GM12878 (cell line): Measurements from ENCODE around the gene TOX2.

Experiments used
- FOXK2 ChIP-seq: fragments of 450-650 bp; IDR thresholded peaks from 2 replicates; pipeline ENCODE4 v1.6.1; 2017; ENCODE audit warnings: mild to moderate bottlenecking, moderate library complexity
- GABPA ChIP-seq: IDR thresholded peaks from 2 replicates; pipeline ENCODE4 v1.6.1; 2014; ENCODE audit warnings: antibody characterized with exemption, low read depth, mild to moderate bottlenecking, inconsistent platforms
- MYC ChIP-seq: IDR thresholded peaks from 2 replicates; pipeline ENCODE4 v1.6.1; 2011; ENCODE audit warnings: mild to moderate bottlenecking, low read length, moderate library complexity, inconsistent platforms; ENCODE audit not compliant: insufficient read depth, insufficient replicate concordance, insufficient read length, severe bottlenecking
- NFYB ChIP-seq: IDR thresholded peaks from 2 replicates; pipeline ENCODE4 v1.6.1; 2011; ENCODE audit warnings: low read depth, mild to moderate bottlenecking, low read length, improper control_type of control experiment, moderate library complexity; ENCODE audit not compliant: insufficient read depth
- POLR2A ChIP-seq: IDR thresholded peaks from 2 replicates; pipeline ENCODE4 v1.6.1; 2011; ENCODE audit warnings: low read depth, mild to moderate bottlenecking, low read length
- RAD21 ChIP-seq: IDR thresholded peaks from 2 replicates; pipeline ENCODE4 v1.6.1; 2011; ENCODE audit warnings: mild to moderate bottlenecking, low read depth, low read length, moderate library complexity; ENCODE audit not compliant: insufficient read depth
- SREBF1 ChIP-seq: IDR thresholded peaks from 2 replicates; pipeline ENCODE4 v1.6.1; 2012; ENCODE audit warnings: mild to moderate bottlenecking, low read length
- TARDBP ChIP-seq: IDR thresholded peaks from 2 replicates; pipeline ENCODE4 v1.6.1; 2016; ENCODE audit warnings: borderline replicate concordance
- TF ChIP-seq, protein P1 (sequence below): fragments of 450-650 bp; formaldehyde crosslinking; IDR thresholded peaks from 2 replicates; pipeline ENCODE4 v1.4.0; 2022; ENCODE audit warnings: mild to moderate bottlenecking, moderate library complexity
- TF ChIP-seq, protein P2 (sequence below), 3 experiments: IDR thresholded peaks in 2 of 3; conservative IDR thresholded peaks in 1 of 3; 2 replicates each; pipeline ENCODE4 v1.5.1; 2011; ENCODE audit warnings: low read depth in 3 of 3, low read length in 3 of 3, mild to moderate bottlenecking in 3 of 3, control low read depth in 2 of 3, moderate library complexity in 2 of 3, inconsistent platforms in 1 of 3, mixed read lengths in 1 of 3; ENCODE audit not compliant: control insufficient read depth in 2 of 3, insufficient read depth in 1 of 3; ENCODE audit errors: extremely low read depth in 1 of 3

DNA sequence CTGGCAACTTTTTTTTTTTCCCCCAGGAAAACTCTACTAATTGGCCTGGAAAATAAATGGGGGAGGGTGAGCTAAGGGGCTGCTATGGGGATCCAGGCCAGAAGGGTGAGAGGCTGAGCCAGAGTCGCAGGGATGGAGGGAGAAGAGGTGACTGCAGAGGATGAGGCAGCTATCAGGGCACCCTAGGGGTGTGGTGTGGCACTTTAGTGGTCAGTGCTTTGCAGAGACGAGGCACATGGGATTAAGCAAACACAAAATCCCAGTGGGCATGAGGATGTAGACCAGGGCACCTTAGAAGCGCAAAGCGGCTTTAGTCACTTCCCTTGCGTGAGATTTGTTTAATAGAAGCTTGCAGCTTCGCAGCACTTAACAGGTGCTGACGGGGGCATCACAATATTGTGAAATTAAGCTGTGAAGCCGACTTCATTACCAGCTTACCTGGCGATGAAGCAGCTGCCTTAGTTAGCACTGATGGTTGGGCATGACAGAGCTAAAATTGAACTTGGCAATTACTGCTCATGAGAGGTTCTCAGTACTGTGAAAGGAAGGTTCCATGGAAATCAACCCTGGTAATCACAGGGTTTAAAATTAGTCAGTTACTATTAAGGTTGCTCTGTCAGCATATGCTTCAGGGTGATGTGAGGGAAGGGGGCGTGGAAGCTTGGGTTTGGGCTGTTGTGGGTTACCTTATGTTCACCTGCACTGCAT, 26.0 kb downstream of the TOX2 start:
- TF ChIP-seq FOXK2 (no peak), TARDBP (no peak), MYC (no peak), GABPA (no peak), SREBF1 (no peak), RAD21 (no peak), POLR2A (no peak), NFYB (no peak)
- TF ChIP-seq, protein P1, sequence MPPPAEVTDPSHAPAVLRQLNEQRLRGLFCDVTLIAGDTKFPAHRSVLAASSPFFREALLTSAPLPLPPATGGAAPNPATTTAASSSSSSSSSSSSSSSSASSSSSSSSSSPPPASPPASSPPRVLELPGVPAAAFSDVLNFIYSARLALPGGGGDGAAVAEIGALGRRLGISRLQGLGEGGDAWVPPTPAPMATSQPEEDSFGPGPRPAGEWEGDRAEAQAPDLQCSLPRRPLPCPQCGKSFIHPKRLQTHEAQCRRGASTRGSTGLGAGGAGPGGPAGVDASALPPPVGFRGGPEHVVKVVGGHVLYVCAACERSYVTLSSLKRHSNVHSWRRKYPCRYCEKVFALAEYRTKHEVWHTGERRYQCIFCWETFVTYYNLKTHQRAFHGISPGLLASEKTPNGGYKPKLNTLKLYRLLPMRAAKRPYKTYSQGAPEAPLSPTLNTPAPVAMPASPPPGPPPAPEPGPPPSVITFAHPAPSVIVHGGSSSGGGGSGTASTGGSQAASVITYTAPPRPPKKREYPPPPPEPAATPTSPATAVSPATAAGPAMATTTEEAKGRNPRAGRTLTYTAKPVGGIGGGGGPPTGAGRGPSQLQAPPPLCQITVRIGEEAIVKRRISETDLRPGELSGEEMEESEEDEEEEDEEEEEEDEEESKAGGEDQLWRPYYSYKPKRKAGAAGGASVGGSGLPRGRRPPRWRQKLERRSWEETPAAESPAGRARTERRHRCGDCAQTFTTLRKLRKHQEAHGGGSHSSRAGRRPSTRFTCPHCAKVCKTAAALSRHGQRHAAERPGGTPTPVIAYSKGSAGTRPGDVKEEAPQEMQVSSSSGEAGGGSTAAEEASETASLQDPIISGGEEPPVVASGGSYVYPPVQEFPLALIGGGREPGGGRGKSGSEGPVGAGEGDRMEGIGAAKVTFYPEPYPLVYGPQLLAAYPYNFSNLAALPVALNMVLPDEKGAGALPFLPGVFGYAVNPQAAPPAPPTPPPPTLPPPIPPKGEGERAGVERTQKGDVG (CRISPR knock-in tag): no peak
- TF ChIP-seq, protein P2, sequence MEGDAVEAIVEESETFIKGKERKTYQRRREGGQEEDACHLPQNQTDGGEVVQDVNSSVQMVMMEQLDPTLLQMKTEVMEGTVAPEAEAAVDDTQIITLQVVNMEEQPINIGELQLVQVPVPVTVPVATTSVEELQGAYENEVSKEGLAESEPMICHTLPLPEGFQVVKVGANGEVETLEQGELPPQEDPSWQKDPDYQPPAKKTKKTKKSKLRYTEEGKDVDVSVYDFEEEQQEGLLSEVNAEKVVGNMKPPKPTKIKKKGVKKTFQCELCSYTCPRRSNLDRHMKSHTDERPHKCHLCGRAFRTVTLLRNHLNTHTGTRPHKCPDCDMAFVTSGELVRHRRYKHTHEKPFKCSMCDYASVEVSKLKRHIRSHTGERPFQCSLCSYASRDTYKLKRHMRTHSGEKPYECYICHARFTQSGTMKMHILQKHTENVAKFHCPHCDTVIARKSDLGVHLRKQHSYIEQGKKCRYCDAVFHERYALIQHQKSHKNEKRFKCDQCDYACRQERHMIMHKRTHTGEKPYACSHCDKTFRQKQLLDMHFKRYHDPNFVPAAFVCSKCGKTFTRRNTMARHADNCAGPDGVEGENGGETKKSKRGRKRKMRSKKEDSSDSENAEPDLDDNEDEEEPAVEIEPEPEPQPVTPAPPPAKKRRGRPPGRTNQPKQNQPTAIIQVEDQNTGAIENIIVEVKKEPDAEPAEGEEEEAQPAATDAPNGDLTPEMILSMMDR (IDR thresholded peaks at IDR 0.05 in 2 of 3, conservative IDR thresholded peaks at IDR 0.05 in 1 of 3; ENCODE audit: control insufficient read depth in 2 of 3, extremely low read depth in 1 of 3, insufficient read depth in 1 of 3, low read depth in 3 of 3, low read length in 3 of 3): no peak
